Measurements from ENCODE around the gene KCNQ1. TPM values are rescaled to one million over a fixed set of nuclear protein-coding genes. Genes with fewer than 3 reads are reported as not detected.

Gene KCNQ1
- total and polyA plus RNA-seq, 2 experiments from 2014 or later = not detected

GRCh38 chr11:2651826-2652271 is 207.0 kb downstream of the KCNQ1 start:
- no peak overlapping the region for H3K4me3 ChIP-seq
- no peak overlapping the region for H3K27ac ChIP-seq
- TF ChIP-seq EZH2 (IDR thresholded peaks at IDR 0.05; ENCODE audit: insufficient read depth, poor library complexity, severe bottlenecking) (no peak), EZH2phosphoT487 (IDR thresholded peaks at IDR 0.05; ENCODE audit: insufficient read depth, low read depth) (no peak)
- in situ Hi-C loops (cut with MboI) = no loop called here
- no peaks in the 10 kb centered on the region for H3K27me3 ChIP-seq (replicated peaks; ENCODE audit: insufficient read depth)
- H3K79me2 ChIP-seq (ENCODE audit: insufficient read depth) = no peaks in the 10 kb centered on the region
- H3K9ac ChIP-seq = no peak overlapping the region
- no peaks in the 10 kb centered on the region for H4K20me1 ChIP-seq (ENCODE audit: insufficient read depth)
- H3F3A ChIP-seq (ENCODE audit: insufficient read depth) = peaks cover 61% of the 10 kb centered on the region
- no peaks in the 10 kb centered on the region for H3K9me2 ChIP-seq (ENCODE audit: insufficient read depth)
- H3K9me3 ChIP-seq (ENCODE audit: low read depth) = peaks cover 4% of the 10 kb centered on the region
- DNase-seq = no peak
- H3K4me2 ChIP-seq (ENCODE audit: unreplicated experiment) = no peak overlapping the region
- H2AFZ ChIP-seq = no peak overlapping the region
- no peaks in the 10 kb centered on the region for H3K36me3 ChIP-seq (ENCODE audit: low read depth)
- no peaks in the 10 kb centered on the region for H3K4me1 ChIP-seq (ENCODE audit: insufficient read depth)
- 53 to 66% methylated on average over 7 of the region's 7 CpGs for WGBS, 2 experiments (ENCODE audit: low coverage in 1 of 2, low lambda C conversion rate in 2 of 2, missing lambda C conversion rate in 2 of 2)

- WGBS, 2 experiments (ENCODE audit: low coverage in 1 of 2, low lambda C conversion rate in 2 of 2, missing lambda C conversion rate in 2 of 2) = 42% methylated on average over 11 of the region's 11 CpGs
- Histone ChIP-seq H3K9ac (no peak overlapping the region), H3K4me1 (ENCODE audit: insufficient read depth) (no peaks in the 10 kb centered on the region), H3F3A (ENCODE audit: insufficient read depth) (peaks cover 61% of the 10 kb centered on the region), H3K4me3 (no peak overlapping the region), H3K79me2 (ENCODE audit: insufficient read depth) (no peaks in the 10 kb centered on the region), H3K4me2 (ENCODE audit: unreplicated experiment) (no peak overlapping the region), H2AFZ (no peak overlapping the region), H3K27ac (no peak overlapping the region), H4K20me1 (ENCODE audit: insufficient read depth) (no peaks in the 10 kb centered on the region), H3K9me2 (ENCODE audit: insufficient read depth) (no peaks in the 10 kb centered on the region), H3K27me3 (replicated peaks; ENCODE audit: insufficient read depth) (no peaks in the 10 kb centered on the region), H3K9me3 (ENCODE audit: low read depth) (peaks cover 4% of the 10 kb centered on the region), H3K36me3 (ENCODE audit: low read depth) (no peaks in the 10 kb centered on the region)
- no peak for DNase-seq
- TF ChIP-seq EZH2phosphoT487 (IDR thresholded peaks at IDR 0.05; ENCODE audit: insufficient read depth, low read depth) (no peak), EZH2 (IDR thresholded peaks at IDR 0.05; ENCODE audit: insufficient read depth, poor library complexity, severe bottlenecking) (no peak)
- in situ Hi-C loops (cut with MboI) = no loop called here
These were observed 207.8 kb downstream of the KCNQ1 start for GRCh38 chr11:2652333-2653197.

DNA sequence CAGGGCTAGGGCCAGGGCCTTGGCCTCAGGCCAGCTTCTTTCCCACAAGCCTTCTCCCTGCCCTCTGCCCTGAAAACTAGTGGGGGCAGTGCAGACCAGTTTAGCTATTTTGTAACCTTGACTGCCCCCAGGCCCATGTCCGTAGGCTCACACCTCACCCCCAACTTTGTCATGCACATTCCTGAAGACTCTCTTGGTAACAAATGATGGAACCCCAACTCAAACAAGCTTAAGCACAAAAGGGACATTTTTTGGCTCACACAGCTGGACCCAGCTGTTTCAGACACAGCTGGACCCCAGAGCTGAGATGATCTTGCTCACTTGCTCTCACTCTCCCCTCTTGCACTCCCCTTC is 208.4 kb downstream of the KCNQ1 start:
- H3K4me3 ChIP-seq = no peak overlapping the region
- H3K36me3 ChIP-seq (ENCODE audit: low read depth) = no peaks in the 10 kb centered on the region
- peaks cover 4% of the 10 kb centered on the region for H3K9me3 ChIP-seq (ENCODE audit: low read depth)
- no peak overlapping the region for H2AFZ ChIP-seq
- TF ChIP-seq EZH2 (IDR thresholded peaks at IDR 0.05; ENCODE audit: insufficient read depth, poor library complexity, severe bottlenecking) = no peak
- TF ChIP-seq EZH2phosphoT487 (IDR thresholded peaks at IDR 0.05; ENCODE audit: insufficient read depth, low read depth) = no peak
- H3K27ac ChIP-seq = no peak overlapping the region
- H3K9me2 ChIP-seq (ENCODE audit: insufficient read depth) = no peaks in the 10 kb centered on the region
- 88 to 91% methylated on average over 1 of the region's 1 CpG for WGBS, 2 experiments (ENCODE audit: low coverage in 1 of 2, low lambda C conversion rate in 2 of 2, missing lambda C conversion rate in 2 of 2)
- no peak overlapping the region for H3K9ac ChIP-seq
- H3F3A ChIP-seq (ENCODE audit: insufficient read depth) = peaks cover 62% of the 10 kb centered on the region
- no peak for DNase-seq
- H3K4me2 ChIP-seq (ENCODE audit: unreplicated experiment) = no peak overlapping the region
- in situ Hi-C loops (cut with MboI) = no loop called here
- H3K27me3 ChIP-seq (replicated peaks; ENCODE audit: insufficient read depth) = no peaks in the 10 kb centered on the region; the same call in 1 of the 2 replicates
- H4K20me1 ChIP-seq (ENCODE audit: insufficient read depth) = no peaks in the 10 kb centered on the region
- H3K79me2 ChIP-seq (ENCODE audit: insufficient read depth) = no peaks in the 10 kb centered on the region
- H3K4me1 ChIP-seq (ENCODE audit: insufficient read depth) = no peaks in the 10 kb centered on the region

DNA sequence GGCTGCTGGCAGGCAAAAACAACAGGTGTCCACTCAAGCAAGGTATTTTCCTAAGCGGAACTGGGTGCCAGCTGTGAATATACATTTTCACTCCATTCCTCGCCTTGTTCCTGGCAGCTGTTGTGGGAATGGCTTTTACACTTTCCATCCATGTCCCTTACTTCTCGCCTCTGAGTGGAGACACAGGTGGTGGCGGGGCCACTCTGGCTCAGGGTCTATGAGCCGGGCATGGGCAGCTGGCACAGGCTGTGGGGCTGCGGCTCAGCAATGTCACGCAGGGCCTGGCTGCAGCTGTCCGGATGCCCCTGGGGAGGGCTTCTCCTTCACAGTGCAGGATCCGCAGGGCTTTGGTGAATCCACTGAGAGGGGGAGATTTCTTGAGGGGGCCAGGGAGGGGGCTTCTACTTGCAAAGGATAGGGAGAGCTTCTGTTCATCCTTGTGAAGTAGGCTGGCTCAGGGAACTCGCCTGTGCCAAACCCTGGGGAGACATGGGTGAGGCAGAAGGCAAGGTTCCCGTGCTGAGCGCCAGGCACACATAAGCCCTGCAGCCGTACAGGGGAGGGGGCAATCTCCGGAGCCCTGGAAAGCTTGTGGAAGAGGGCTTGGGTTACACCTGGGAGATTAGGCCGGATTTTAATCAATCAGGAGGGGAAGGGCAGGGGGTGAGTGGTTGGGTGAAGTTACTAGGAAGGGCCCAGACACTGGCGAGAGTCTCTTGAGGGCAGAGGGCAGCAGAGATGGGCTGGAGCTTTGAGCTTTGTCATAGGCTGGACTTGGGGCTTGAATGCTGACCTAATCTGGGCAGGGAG is 209.3 kb downstream of the KCNQ1 start:
- Histone ChIP-seq H3K9me3 (ENCODE audit: low read depth) (peaks cover 4% of the 10 kb centered on the region), H3K9ac (no peak overlapping the region), H3F3A (ENCODE audit: insufficient read depth) (peaks cover 53% of the 10 kb centered on the region), H3K4me3 (no peak overlapping the region), H3K4me2 (ENCODE audit: unreplicated experiment) (no peak overlapping the region), H3K36me3 (ENCODE audit: low read depth) (no peaks in the 10 kb centered on the region), H3K27me3 (replicated peaks; ENCODE audit: insufficient read depth) (no peaks in the 10 kb centered on the region; the same call in 1 of the 2 replicates), H3K9me2 (ENCODE audit: insufficient read depth) (no peaks in the 10 kb centered on the region), H3K79me2 (ENCODE audit: insufficient read depth) (no peaks in the 10 kb centered on the region), H2AFZ (no peak overlapping the region), H3K4me1 (ENCODE audit: insufficient read depth) (no peaks in the 10 kb centered on the region), H4K20me1 (ENCODE audit: insufficient read depth) (no peaks in the 10 kb centered on the region), H3K27ac (no peak overlapping the region)
- DNase-seq = no peak
- WGBS, 2 experiments (ENCODE audit: low coverage in 1 of 2, low lambda C conversion rate in 2 of 2, missing lambda C conversion rate in 2 of 2) = 73 to 75% methylated on average over 15 to 16 of the region's 16 CpGs
- no peak for TF ChIP-seq EZH2 (IDR thresholded peaks at IDR 0.05; ENCODE audit: insufficient read depth, poor library complexity, severe bottlenecking)
- in situ Hi-C loops (cut with MboI) = no loop called here
